HUES64 (cell line): ENCODE data around the gene HS3ST6.

Source experiments
- H3K27ac ChIP-seq: 2 replicates; pipeline ENCODE4 v1.7.0; 2013; ENCODE audit warnings: low read depth, low read length, inconsistent platforms
- H3K27me3 ChIP-seq: 2 replicates; pipeline ENCODE4 v1.6.1; 2013; ENCODE audit warnings: mild to moderate bottlenecking, low read length; ENCODE audit not compliant: insufficient read depth
- H3K36me3 ChIP-seq: 2 replicates; pipeline ENCODE4 v1.6.1; 2013; ENCODE audit warnings: mild to moderate bottlenecking, low read length; ENCODE audit not compliant: insufficient read depth
- H3K4me1 ChIP-seq: 2 replicates; pipeline ENCODE4 v1.6.1; 2013; ENCODE audit warnings: mild to moderate bottlenecking, low read length, moderate library complexity; ENCODE audit not compliant: insufficient read depth
- H3K4me3 ChIP-seq: 2 replicates; pipeline ENCODE4 v1.5.1; 2013; ENCODE audit warnings: mild to moderate bottlenecking, low read length, moderate library complexity
- H3K9ac ChIP-seq: 2 replicates; pipeline ENCODE4 v1.6.1; 2013; ENCODE audit warnings: mild to moderate bottlenecking, low read depth, low read length
- H3K9me3 ChIP-seq: 2 replicates; pipeline ENCODE4 v1.6.1; 2013; ENCODE audit warnings: low read depth, low read length; ENCODE audit not compliant: insufficient read depth
- WGBS: fragments of 150-250, 120-280 bp; methylation state at CpG from one replicate; pipeline ENCODE4 v1.1.7; 2013; ENCODE audit warnings: missing lambda C conversion rate; 5-methylcytosine and 5-hydroxymethylcytosine counted together

The HS3ST6 gene

DNA sequence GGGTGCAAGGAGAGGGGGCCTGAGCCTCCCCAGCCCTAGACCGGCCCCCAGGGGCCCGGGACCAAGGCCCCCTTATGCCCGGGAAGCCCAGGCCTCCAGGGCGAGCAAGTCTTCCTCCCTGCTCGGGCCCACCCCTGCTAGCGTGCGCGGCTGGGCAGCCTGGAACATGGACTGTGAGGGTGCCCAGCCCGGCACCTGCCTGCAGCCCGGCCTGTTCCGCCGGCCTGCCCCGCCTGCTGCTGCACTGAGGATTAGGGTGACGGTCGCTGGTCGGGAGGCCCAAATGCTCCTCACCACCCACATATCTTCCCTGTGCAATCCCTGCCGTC lies 6.0 kb downstream of the HS3ST6 start:
- 92% methylated on average over 17 of the region's 17 CpGs for WGBS
- Histone ChIP-seq H3K4me3 (no peak overlapping the region), H3K36me3 (no peaks in the 10 kb centered on the region), H3K27me3 (peaks cover 46% of the 10 kb centered on the region), H3K9ac (no peak overlapping the region), H3K4me1 (peaks cover 20% of the 10 kb centered on the region), H3K27ac (no peak overlapping the region), H3K9me3 (no peaks in the 10 kb centered on the region)

DNA sequence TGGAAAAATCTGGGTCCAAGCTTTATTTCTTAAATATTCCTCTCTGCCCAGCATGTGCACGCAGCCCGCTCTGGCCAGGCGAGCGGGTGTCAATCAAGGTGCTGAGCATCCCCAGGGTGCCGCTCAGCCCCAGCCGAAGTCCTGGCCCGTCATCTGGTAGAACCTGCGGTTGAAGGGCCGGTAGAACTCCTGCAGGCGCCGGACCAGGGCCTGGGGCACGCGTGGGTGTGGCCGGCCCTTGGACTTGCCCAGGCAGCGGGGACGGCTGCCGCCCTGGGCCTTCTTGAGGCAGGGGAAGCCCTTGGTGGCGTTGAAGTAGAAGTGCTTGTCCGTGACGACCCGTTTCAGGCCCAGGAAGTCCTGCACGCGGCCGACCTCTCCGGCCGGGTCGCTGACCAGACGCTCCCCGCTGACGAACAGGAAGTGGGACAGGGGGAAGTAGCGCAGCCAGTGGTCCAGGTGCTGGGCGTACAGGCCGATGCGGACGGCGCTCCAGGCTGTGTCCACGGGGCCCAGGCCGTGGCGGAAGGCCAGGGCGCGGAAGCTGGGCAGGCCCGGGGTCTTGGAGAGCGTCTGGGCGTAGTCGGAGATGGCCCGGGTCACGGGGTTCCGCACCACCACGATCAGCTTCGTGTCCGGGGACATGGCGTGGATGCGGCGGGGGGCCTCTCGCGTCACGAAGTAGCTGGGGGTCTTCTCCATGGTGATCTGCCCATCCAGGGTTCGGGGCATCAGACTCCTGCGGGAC lies 6.6 kb downstream of the HS3ST6 start:
- Histone ChIP-seq H3K4me3 (no peak overlapping the region), H3K9me3 (no peaks in the 10 kb centered on the region), H3K36me3 (no peaks in the 10 kb centered on the region), H3K9ac (no peak overlapping the region), H3K27me3 (peaks cover 46% of the 10 kb centered on the region), H3K4me1 (peaks cover 15% of the 10 kb centered on the region), H3K27ac (no peak overlapping the region)
- WGBS = 95% methylated on average over 59 of the region's 59 CpGs

DNA sequence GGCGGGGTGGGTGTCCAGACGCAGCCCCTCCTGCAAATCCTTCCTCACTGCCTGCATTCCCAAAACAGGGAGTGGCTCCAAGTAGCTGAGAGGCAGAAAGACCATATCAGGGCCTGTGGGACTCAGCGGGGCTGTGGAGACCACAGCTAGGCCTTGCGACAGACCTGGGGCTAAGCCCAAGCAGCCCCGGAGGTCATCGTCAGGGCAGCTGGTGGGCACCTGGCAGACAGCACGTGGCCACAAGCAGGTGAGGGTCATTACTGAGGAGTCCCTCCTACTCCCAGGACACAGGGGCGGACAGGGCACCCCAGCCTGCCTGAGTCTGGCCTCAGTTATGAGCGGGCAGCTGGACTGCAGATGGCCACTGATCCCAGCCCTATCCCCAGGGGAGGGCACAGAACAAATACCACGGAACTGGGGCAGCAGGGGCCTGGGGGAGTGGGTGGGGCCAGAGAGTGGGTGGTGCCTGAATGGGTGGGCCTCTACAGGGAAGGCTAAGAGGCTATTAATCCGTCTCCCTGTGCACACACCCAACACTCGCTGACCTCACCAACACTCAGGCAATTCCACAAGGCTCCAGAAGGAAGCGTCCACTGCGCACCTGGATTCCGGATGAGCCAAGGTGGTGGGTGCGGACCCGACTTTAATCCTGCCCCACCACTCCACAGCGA lies 8.5 kb downstream of the HS3ST6 start:
- H3K27ac ChIP-seq = no peak overlapping the region
- 92% methylated on average over 17 of the region's 18 CpGs for WGBS
- H3K36me3 ChIP-seq = no peaks in the 10 kb centered on the region
- H3K9me3 ChIP-seq = no peaks in the 10 kb centered on the region
- no peak overlapping the region for H3K9ac ChIP-seq
- H3K27me3 ChIP-seq = peaks cover 30% of the 10 kb centered on the region
- H3K4me1 ChIP-seq = peaks cover 9% of the 10 kb centered on the region; the same call in 1 of the 2 replicates
- no peak overlapping the region for H3K4me3 ChIP-seq

GRCh38 chr16:1908983-1909382 lies 9.2 kb downstream of the HS3ST6 start:
- Histone ChIP-seq H3K9me3 (no peaks in the 10 kb centered on the region), H3K4me3 (no peak overlapping the region), H3K36me3 (no peaks in the 10 kb centered on the region), H3K27ac (no peak overlapping the region), H3K4me1 (peaks cover 5% of the 10 kb centered on the region; the same call in 1 of the 2 replicates), H3K27me3 (peaks cover 23% of the 10 kb centered on the region), H3K9ac (no peak overlapping the region)
- WGBS = 85% methylated on average over 9 of the region's 9 CpGs

- peaks cover 15% of the 10 kb centered on the region for H3K27me3 ChIP-seq
- no peak overlapping the region for H3K4me3 ChIP-seq
- H3K9me3 ChIP-seq = no peaks in the 10 kb centered on the region
- no peak overlapping the region for H3K9ac ChIP-seq
- no peaks in the 10 kb centered on the region for H3K4me1 ChIP-seq
- H3K27ac ChIP-seq = no peak overlapping the region
- H3K36me3 ChIP-seq = no peaks in the 10 kb centered on the region
- 72% methylated on average over 17 of the region's 17 CpGs for WGBS
Measured at GRCh38 chr16:1908184-1908583, 10.0 kb downstream of the HS3ST6 start.

DNA sequence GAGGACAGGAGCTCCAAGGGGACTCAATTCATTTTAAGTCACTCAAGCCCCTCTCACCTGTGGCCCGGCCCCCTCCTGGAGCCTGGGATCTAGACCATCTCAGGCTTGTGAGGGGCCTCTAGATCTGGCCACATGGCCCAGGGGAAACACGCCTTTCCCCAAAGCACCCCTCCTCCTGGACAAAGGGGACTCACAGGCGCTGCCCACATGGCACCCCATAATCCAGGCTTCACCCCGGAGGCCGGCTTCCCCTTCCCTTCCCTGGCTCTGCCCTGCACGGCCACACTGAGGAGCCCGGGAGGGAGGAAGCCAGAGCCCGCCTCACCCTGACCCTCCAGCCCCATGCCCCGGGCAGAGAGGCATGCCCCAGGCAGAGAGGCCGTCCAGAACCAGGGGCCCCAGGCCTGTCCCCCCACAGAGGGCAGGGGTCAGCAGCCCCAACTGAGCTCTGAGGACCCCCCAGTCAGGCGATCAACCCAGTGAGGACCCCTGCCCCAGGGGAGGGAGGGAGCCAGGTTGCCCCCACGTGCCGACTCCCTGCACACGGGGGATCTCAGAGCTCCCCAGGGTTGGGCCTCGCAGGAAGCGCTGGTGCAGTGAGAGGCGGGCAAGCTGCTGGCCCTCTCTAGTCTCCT lies 10.9 kb downstream of the HS3ST6 start:
- Histone ChIP-seq H3K36me3 (no peaks in the 10 kb centered on the region), H3K9me3 (no peaks in the 10 kb centered on the region), H3K27ac (no peak overlapping the region), H3K4me3 (no peak overlapping the region), H3K9ac (no peak overlapping the region), H3K4me1 (no peaks in the 10 kb centered on the region), H3K27me3 (peaks cover 14% of the 10 kb centered on the region)
- 86% methylated on average over 17 of the region's 17 CpGs for WGBS

- 82% methylated on average over 5 of the region's 5 CpGs for WGBS
- no peak overlapping the region for H3K4me3 ChIP-seq
- no peaks in the 10 kb centered on the region for H3K36me3 ChIP-seq
- H3K27me3 ChIP-seq = peaks cover 14% of the 10 kb centered on the region
- no peaks in the 10 kb centered on the region for H3K4me1 ChIP-seq
- no peak overlapping the region for H3K27ac ChIP-seq
- no peaks in the 10 kb centered on the region for H3K9me3 ChIP-seq
- no peak overlapping the region for H3K9ac ChIP-seq
Measured at GRCh38 chr16:1906846-1907165, 11.4 kb downstream of the HS3ST6 start.

DNA sequence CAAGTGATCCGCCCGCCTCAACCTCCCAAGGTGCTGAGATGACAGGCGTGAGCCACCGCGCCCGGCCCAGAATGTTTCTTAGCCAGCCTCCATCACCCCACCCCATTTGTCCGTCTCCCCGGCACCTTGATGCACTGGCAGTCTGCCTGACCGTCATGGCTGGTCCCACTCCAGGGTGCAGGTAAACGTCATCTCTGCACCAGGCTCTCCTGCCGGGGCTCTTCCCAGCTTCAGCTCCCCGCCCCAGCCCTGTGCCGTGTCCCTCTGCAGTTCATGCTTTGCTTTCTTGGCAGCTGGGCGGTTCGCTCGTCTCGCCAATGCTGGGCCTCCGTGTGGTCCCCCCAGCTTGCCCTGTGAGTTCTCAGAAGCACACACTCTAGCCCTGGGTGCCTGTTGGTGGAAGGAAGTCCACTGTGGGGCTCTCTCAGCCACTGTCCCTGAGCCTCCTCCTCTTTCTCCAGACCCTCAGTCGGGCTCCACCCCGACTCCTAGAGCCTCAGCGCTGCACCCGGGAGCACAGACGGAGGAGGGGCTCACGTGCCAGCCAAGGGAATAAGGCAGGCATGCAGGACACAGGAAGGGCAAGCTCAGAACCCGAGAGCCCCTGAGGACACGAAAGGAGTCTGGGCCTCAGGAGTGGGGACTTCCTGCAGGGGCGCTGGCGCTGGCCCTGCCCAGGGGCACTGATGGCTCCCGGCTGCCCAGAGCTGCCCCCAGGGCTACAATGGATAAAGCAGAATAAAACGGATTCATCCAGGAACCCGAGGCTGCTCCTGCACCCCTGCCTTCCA lies 12.0 kb downstream of the HS3ST6 start:
- Histone ChIP-seq H3K4me3 (no peak overlapping the region), H3K27me3 (peaks cover 14% of the 10 kb centered on the region), H3K9ac (no peak overlapping the region), H3K36me3 (no peaks in the 10 kb centered on the region), H3K4me1 (no peaks in the 10 kb centered on the region), H3K27ac (no peak overlapping the region), H3K9me3 (no peaks in the 10 kb centered on the region)
- WGBS = 77% methylated on average over 31 of the region's 31 CpGs

DNA sequence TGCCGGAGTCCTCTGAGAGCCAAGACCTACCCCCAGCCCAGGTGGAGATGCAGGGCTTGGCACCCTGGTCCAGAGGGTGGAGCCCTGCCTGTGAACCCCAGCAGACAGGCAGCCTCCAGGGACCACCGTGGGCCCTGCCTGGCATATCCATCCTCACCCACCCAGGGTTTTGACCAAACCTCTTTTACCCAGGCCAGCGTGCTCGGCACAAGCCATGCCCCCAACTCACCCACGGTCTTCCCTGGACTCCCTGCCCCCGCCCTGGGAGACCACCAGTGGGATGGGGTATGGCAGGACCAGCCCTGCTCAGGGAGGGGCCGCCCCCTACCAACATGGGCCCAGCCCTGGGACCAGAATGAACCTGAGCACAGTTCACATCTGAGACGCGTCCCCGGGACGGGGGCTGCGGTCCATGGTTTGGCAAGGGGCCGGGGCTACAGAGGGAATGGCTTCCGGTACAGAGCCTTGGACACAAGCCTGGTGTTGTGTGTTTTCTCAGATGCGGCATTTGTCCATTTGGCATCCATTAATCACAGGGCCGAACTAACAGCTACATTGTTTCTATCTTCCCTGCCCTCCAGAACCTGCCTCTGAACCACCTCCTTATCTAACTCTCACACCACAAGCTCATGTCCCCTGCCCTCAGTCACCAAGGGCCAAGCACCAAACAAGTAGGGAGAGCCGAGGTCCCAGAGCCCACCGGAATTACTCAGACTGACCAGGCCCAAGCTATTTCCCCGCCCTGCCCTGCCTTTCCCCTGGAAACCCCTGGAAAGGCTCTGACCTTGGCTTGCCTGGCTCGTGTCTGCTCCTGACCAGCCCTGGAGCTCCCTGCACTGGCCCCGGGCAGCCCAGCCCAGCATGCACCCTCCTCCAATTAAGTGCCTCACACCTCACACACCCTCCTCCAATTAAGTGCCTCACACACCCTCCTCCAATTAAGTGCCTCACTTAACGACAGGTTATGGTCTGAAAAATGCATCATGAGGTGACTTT lies 14.1 kb downstream of the HS3ST6 start:
- no peak overlapping the region for H3K27ac ChIP-seq
- H3K9me3 ChIP-seq = no peaks in the 10 kb centered on the region
- peaks cover 14% of the 10 kb centered on the region for H3K27me3 ChIP-seq
- no peaks in the 10 kb centered on the region for H3K4me1 ChIP-seq
- no peaks in the 10 kb centered on the region for H3K36me3 ChIP-seq
- no peak overlapping the region for H3K4me3 ChIP-seq
- no peak overlapping the region for H3K9ac ChIP-seq
- 90% methylated on average over 22 of the region's 22 CpGs for WGBS

DNA sequence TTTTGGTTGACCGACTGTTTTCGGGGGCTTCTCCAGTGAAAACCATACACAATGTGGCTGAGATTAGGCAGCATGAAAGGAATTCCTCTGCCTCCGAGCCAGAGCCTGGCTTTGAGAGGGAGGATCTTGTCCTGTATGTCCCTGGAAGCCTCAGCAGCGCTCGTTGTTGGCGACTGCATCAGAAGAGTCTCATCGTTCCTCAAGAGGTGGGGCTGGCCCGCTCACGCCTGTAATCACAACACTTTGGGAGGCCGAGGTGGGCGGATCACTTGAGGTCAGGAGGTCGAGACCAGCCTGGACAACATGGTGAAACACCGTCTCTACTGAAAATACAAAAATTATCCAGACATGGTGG lies 15.0 kb downstream of the HS3ST6 start:
- Histone ChIP-seq H3K27ac (no peak overlapping the region), H3K4me1 (no peaks in the 10 kb centered on the region), H3K9me3 (no peaks in the 10 kb centered on the region), H3K9ac (no peak overlapping the region), H3K4me3 (no peak overlapping the region), H3K27me3 (peaks cover 14% of the 10 kb centered on the region), H3K36me3 (no peaks in the 10 kb centered on the region)
- 83% methylated on average over 13 of the region's 13 CpGs for WGBS
